NT2/D1 (cell line): ENCODE measurements around the gene RNF181.
"Not testable (repeated sequence)": the region's sequence is repeated elsewhere in the genome, so short reads cannot be mapped to it uniquely, and the experiment has no call there.

Experiments
- DNase-seq: peaks from one replicate; pipeline ENCODE4 v3.0.0-alpha.2; 2011; ENCODE audit warnings: low read depth, low spot score
- H3K27me3 ChIP-seq: 2 replicates; pipeline ENCODE4 v1.6.0; 2011; ENCODE audit warnings: mild to moderate bottlenecking; ENCODE audit not compliant: insufficient read length, insufficient read depth
- H3K36me3 ChIP-seq: 2 replicates; pipeline ENCODE4 v1.6.1; 2011; ENCODE audit warnings: mild to moderate bottlenecking, low read length, mixed read lengths; ENCODE audit not compliant: insufficient read depth, insufficient read length
- H3K4me1 ChIP-seq: 2 replicates; pipeline ENCODE4 v1.5.1; 2011; ENCODE audit not compliant: insufficient read depth, insufficient read length
- H3K4me3 ChIP-seq: 2 replicates; pipeline ENCODE4 v1.5.1; 2011; ENCODE audit warnings: low read depth; ENCODE audit not compliant: insufficient read length
- H3K9ac ChIP-seq: 2 replicates; pipeline ENCODE4 v1.6.0; 2011; ENCODE audit warnings: low read depth; ENCODE audit not compliant: insufficient read length
- H3K9me3 ChIP-seq: 2 replicates; pipeline ENCODE4 v1.5.1; 2011; ENCODE audit warnings: mild to moderate bottlenecking, low read length; ENCODE audit not compliant: insufficient read depth
- SUZ12 ChIP-seq: IDR thresholded peaks from 2 replicates; pipeline ENCODE4 v1.6.1; 2011; ENCODE audit not compliant: insufficient read length, insufficient read depth; ENCODE audit errors: extremely low read depth
- YY1 ChIP-seq: IDR thresholded peaks from 2 replicates; pipeline ENCODE4 v1.6.1; 2011; ENCODE audit not compliant: insufficient read length, insufficient read depth
- ZNF274 ChIP-seq: IDR thresholded peaks from 2 replicates; pipeline ENCODE4 v1.6.1; 2011; ENCODE audit warnings: mild to moderate bottlenecking, low read depth, low read length

The RNF181 gene

DNA sequence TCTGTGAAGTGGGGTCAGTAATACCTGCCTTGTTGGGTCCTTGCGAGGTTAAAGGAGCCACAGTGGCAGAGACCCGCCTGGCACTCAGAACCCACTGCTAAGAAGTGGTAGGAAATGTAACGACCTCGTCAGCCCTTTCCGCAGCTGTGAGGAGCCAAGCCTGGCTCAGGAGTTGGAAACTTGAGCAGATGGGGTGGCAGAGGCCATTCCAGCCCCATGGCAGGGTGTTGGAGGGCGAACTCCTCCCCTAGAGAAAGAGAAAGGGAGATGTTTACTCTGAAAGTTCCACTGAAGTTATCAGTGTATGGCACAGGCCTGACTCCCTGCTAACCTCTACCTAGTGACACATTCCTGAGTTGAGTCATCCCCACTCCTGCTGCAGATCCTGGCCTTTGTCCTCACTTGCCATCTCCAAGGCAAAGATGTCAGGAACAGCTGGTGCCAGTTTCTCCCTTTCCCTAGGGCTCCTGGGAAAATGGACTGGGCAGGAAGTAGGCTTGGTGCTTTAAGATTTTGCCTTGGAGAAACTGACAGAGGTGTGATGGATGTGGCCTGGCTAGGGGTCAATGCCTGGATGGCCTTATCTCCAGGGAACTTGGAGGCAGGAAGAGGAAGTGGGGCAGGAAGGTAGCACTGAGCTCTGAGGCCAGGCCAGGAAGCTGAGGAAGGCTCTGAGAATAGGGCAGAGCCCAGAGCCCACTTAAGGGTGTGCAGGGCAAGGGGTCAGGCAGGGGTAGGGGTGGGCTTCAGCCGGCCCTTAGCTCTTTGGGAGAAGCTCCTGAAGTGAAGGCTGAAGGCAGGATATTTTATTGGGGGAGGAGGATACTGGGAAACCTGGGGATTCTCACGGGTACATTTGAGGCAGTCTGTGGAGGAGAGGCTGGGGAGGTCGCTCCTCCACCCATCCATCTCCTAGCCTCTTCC, 10.4 kb upstream of the RNF181 start:
- TF ChIP-seq YY1 = no peak
- TF ChIP-seq SUZ12 = no peak
- TF ChIP-seq ZNF274 = no peak
- Histone ChIP-seq H3K4me3 (peak overlapping the region; percentile 43), H3K27me3 (peaks cover 51% of the 10 kb centered on the region), H3K36me3 (no peaks in the 10 kb centered on the region), H3K4me1 (peaks cover 7% of the 10 kb centered on the region), H3K9ac (peak overlapping the region; percentile 56), H3K9me3 (no peaks in the 10 kb centered on the region)
- DNase-seq = no peak

DNA sequence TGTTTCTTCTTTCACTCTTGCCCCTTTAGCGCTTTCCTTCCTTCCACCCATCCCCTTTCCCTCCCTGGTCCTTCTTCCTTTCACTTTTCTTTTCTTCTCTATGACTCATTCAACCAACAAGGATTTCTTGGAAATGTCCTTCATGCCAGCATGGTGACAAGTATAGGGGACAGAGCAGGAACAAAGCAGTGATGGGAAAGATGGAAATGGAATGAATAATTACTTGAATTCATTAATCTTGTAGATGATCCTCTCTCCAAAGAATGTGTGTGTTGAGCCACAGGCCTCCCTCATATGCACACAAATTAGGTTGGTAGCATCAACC, 9.8 kb upstream of the RNF181 start:
- H3K9me3 ChIP-seq = no peaks in the 10 kb centered on the region
- no peak for DNase-seq
- no peak overlapping the region for H3K9ac ChIP-seq
- peaks cover 7% of the 10 kb centered on the region for H3K4me1 ChIP-seq
- H3K27me3 ChIP-seq = peaks cover 51% of the 10 kb centered on the region
- H3K4me3 ChIP-seq = no peak overlapping the region
- TF ChIP-seq YY1 (no peak), SUZ12 (no peak), ZNF274 (no peak)
- H3K36me3 ChIP-seq = no peaks in the 10 kb centered on the region

DNA sequence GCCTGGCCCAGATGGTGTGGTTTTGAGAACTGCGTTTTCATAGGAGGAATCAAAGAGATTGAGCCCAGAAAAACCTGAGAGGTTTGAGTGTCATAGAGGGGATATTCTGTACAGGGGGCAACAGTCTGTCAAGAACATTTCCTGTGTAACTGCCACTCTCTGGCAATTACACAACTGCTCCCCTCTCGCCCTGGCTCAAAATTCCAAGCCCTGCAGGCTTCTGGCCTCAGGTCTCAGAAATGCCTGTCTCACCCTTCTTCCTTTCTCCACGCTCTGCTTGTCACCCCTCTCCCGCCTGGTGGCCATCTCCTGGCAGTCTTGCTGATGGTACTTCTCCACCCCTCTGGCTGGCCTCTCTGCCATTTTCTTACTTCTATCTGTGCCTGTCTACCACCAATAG, 7.3 kb upstream of the RNF181 start:
- DNase-seq = no peak
- no peak for TF ChIP-seq ZNF274
- TF ChIP-seq YY1 = no peak
- no peak for TF ChIP-seq SUZ12
- no peaks in the 10 kb centered on the region for H3K36me3 ChIP-seq

DNA sequence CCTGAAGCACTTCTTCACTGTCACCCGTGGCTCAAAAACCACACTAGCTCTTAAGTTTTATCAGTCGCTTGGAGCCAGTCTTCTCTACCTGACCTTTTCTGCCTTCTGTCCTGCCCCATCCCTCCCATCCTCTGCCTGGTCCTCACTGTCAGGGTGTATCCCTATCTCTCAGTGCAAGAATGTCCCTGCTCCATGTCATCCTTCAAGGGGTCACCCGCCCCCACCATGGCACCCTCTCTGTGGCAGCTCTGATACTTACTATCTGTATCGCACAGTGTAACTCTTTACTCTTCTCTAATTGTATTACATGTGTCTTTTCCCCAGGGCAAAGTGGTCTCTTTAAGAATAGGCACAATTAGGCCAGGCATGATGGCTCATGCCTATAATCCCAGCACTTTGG, 6.9 kb upstream of the RNF181 start:
- Histone ChIP-seq H3K36me3 (no peaks in the 10 kb centered on the region), H3K9ac (no peak overlapping the region), H3K4me1 (peaks cover 7% of the 10 kb centered on the region)

More for the DNA sequence above, 7.3 kb upstream of the RNF181 start:
- Histone ChIP-seq H3K4me3 (no peak overlapping the region), H3K9me3 (no peaks in the 10 kb centered on the region), H3K27me3 (peaks cover 31% of the 10 kb centered on the region), H3K9ac (no peak overlapping the region), H3K4me1 (peaks cover 7% of the 10 kb centered on the region)

DNA sequence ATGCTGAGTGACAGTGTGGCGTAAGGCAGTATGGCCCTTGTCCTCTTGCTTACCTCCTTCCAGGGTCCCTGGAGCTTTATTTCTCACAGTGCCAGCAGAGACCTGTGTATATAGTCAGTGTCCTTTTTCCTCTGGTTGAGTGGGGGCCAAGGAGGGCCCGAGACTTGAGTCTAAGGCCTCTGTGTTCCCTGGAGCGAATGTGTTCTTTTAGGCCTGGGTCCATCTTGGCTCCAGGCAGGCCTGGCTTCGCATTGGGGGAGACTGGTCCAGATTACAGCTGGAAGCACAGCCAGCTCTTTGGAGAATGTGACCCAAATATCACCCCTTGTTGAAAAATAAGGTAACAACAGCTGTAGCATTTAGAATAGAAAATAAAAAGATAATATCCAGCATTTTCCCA, 6.4 kb upstream of the RNF181 start:
- Histone ChIP-seq H3K4me3 (no peak overlapping the region), H3K9ac (no peak overlapping the region), H3K27me3 (peaks cover 22% of the 10 kb centered on the region), H3K9me3 (no peaks in the 10 kb centered on the region), H3K4me1 (peaks cover 7% of the 10 kb centered on the region), H3K36me3 (no peaks in the 10 kb centered on the region)
- no peak for DNase-seq
- TF ChIP-seq SUZ12 = no peak

More for the DNA sequence above, 6.9 kb upstream of the RNF181 start:
- Histone ChIP-seq H3K27me3 (peaks cover 27% of the 10 kb centered on the region), H3K9me3 (no peaks in the 10 kb centered on the region), H3K4me3 (no peak overlapping the region)
- DNase-seq = no peak
- TF ChIP-seq SUZ12 (no peak), ZNF274 (no peak), YY1 (no peak)

DNA sequence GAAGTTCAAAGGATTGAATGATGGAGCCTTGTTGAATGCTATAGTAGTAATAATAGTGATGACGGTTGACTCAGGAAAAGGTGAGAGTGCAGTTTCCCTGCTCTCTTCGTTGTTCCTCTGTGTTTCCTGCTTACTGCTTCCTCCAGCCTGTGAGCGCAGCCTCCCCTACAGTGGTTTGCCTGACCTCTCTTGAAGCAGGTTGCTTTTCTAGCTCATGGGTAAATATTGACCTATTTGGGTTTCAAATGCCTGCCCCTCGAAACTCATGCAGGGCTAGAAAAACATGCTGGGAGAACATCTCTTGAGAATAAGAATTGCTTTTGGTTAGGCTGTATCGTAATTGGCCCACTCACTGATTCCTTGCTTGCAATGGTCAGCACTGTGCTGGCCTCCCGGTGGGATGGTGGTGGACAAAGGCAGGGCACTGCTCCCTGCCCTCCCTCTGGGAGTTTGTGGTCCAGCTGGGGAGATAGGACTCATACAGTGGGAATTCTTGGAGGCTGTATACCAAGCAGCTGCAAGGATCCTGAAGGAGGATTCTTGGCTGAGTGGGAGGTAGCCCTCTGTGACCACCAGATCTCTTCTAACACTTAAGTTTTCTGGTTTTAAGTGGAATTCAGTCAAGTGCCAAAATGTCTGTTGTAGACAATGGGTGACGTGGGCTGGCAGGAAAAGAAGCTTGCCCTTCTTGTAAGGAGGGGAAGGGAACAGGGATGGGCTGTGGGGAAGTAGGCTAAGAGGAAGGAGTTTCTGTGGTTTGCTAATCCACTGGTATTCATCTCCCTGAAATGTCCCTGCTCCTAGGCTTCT, 5.4 kb upstream of the RNF181 start:
- TF ChIP-seq YY1 (no peak), SUZ12 (no peak)
- no peaks in the 10 kb centered on the region for H3K9me3 ChIP-seq

DNA sequence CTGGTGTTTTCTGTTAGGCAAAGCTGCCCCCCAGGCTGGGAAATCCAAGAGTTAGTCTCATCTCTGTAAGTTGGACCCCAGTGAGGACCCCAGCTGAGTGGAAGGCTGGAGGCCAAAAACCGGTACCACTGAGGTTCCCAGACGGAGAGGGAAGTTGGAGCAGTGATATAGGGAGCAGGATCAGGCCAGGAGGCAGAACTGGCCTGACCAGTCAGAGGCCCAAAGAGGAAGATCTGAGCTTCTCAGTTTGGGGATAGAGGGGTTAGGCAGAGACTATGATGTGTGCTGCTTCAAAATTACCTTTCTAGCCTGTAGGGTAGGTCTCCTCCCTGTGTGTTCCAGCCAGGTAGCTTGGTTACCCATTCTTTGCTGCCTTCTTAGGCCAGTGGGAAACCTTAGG, 4.6 kb upstream of the RNF181 start:
- Histone ChIP-seq H3K4me1 (peaks cover 2% of the 10 kb centered on the region), H3K4me3 (no peak overlapping the region), H3K9me3 (no peaks in the 10 kb centered on the region), H3K9ac (no peak overlapping the region), H3K36me3 (no peaks in the 10 kb centered on the region), H3K27me3 (peaks cover 4% of the 10 kb centered on the region)
- DNase-seq = no peak
- TF ChIP-seq ZNF274 (no peak), SUZ12 (no peak), YY1 (no peak)

More for the DNA sequence above, 5.4 kb upstream of the RNF181 start:
- no peak for DNase-seq
- peaks cover 12% of the 10 kb centered on the region for H3K27me3 ChIP-seq
- H3K4me1 ChIP-seq = peaks cover 4% of the 10 kb centered on the region
- no peak overlapping the region for H3K4me3 ChIP-seq
- H3K36me3 ChIP-seq = no peaks in the 10 kb centered on the region
- no peak overlapping the region for H3K9ac ChIP-seq

GRCh38 chr2:85591563-85591962, 4.0 kb upstream of the RNF181 start:
- Histone ChIP-seq H3K4me1 (peaks cover 2% of the 10 kb centered on the region), H3K36me3 (peaks cover 2% of the 10 kb centered on the region), H3K9ac (no peak overlapping the region), H3K9me3 (no peaks in the 10 kb centered on the region), H3K4me3 (no peak overlapping the region), H3K27me3 (peaks cover under 1% of the 10 kb centered on the region)
- no peak for DNase-seq
- TF ChIP-seq ZNF274 (no peak), YY1 (no peak)

DNA sequence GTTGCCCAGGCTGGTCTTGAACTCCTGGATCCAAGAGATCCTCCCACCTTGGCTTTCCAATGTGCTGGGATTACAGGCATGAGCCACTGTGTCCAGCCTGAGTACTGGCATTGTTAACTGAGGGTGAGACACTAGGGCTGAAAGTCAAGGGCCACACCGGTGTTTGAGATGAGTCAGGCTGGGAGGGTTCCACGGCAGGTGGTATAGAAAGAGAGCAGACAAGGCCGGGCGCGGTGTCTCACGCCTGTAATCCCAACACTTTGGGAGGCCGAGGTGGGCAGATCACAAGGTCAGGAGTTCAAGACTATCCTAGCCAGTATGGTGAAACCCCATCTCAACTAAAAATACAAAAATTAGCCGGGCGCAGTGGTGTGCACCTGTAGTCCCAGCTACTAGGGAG, 3.2 kb upstream of the RNF181 start:
- H3K9ac ChIP-seq, DNase-seq, H3K4me3 ChIP-seq, H3K4me1 ChIP-seq, H3K36me3 ChIP-seq, H3K9me3 ChIP-seq, H3K27me3 ChIP-seq: not testable (repeated sequence)
